SK-N-SH treated with all-trans-retinoic acid at 6 μM for 48 hours (cell line): Measurements from ENCODE around the gene CDA.

Experiments
- ATAC-seq: fragments of 200-7000 bp; cut with Tn5 transposase; 3 replicates; pipeline ENCODE4 v1.9.1; 2020; ENCODE audit warnings: mild to moderate bottlenecking, moderate library complexity
- ARNTL ChIP-seq: fragments of 450-650 bp; formaldehyde crosslinking; IDR thresholded peaks from 2 replicates; pipeline ENCODE4 v1.5.0; 2020; ENCODE audit warnings: low read depth, mild to moderate bottlenecking, moderate library complexity, borderline replicate concordance
- BACH2 ChIP-seq: fragments of 250-450 bp; sonication (Bioruptor Pico); IDR thresholded peaks from 2 replicates; pipeline ENCODE4 v1.9.0; 2021; ENCODE audit warnings: mild to moderate bottlenecking, borderline replicate concordance
- CSRNP3 ChIP-seq: fragments of 250-450 bp; sonication (Bioruptor Pico); IDR thresholded peaks from 2 replicates; pipeline ENCODE4 v1.5.1; 2021; ENCODE audit warnings: mild to moderate bottlenecking, moderate library complexity
- ESRRG ChIP-seq: fragments of 250-450 bp; sonication (Bioruptor Pico); IDR thresholded peaks from 2 replicates; pipeline ENCODE4 v1.6.1; 2021; ENCODE audit warnings: mild to moderate bottlenecking
- GLIS3 ChIP-seq: fragments of 250-450 bp; sonication (Bioruptor Pico); IDR thresholded peaks from 2 replicates; pipeline ENCODE4 v1.5.0; 2020; ENCODE audit warnings: mild to moderate bottlenecking, moderate library complexity
- ISL1 ChIP-seq: fragments of 250-450 bp; sonication (Bioruptor Pico); IDR thresholded peaks from 2 replicates; pipeline ENCODE4 v2.1.2; 2022; ENCODE audit warnings: mild to moderate bottlenecking, moderate library complexity
- OSR1 ChIP-seq: fragments of 250-450 bp; sonication (Bioruptor Pico); IDR thresholded peaks from 2 replicates; pipeline ENCODE4 v1.8.0; 2022; ENCODE audit warnings: moderate library complexity, mild to moderate bottlenecking, inconsistent platforms
- PATZ1 ChIP-seq: fragments of 250-450 bp; sonication (Bioruptor Pico); IDR thresholded peaks from 2 replicates; pipeline ENCODE4 v1.8.0; 2020; ENCODE audit warnings: mild to moderate bottlenecking, moderate library complexity, borderline replicate concordance
- RARB ChIP-seq: fragments of 250-450 bp; sonication (Bioruptor Pico); IDR thresholded peaks from 2 replicates; pipeline ENCODE4 v1.8.0; 2021; ENCODE audit warnings: mild to moderate bottlenecking, moderate library complexity
- SNAI2 ChIP-seq: fragments of 250-450 bp; sonication (Bioruptor Pico); IDR thresholded peaks from 2 replicates; pipeline ENCODE4 v1.5.0; 2020; ENCODE audit warnings: mild to moderate bottlenecking, moderate library complexity
- TCF4 ChIP-seq: fragments of 250-450 bp; sonication (Bioruptor Pico); IDR thresholded peaks from 2 replicates; pipeline ENCODE4 v1.8.0; 2021; ENCODE audit warnings: mild to moderate bottlenecking, moderate library complexity, borderline replicate concordance
- TOX ChIP-seq: fragments of 250-450 bp; sonication (Bioruptor Pico); IDR thresholded peaks from 2 replicates; pipeline ENCODE4 v1.8.0; 2021; ENCODE audit warnings: mild to moderate bottlenecking, moderate library complexity, borderline replicate concordance
- ZC3H10 ChIP-seq: fragments of 250-450 bp; sonication (Bioruptor Pico); IDR thresholded peaks from 2 replicates; pipeline ENCODE4 v1.5.1; 2021; ENCODE audit warnings: mild to moderate bottlenecking, moderate library complexity
- ZFP3 ChIP-seq: fragments of 250-450 bp; sonication (Bioruptor Pico); IDR thresholded peaks from 2 replicates; pipeline ENCODE4 v1.5.0; 2020; ENCODE audit warnings: mild to moderate bottlenecking, moderate library complexity
- ZNF565 ChIP-seq: fragments of 450-650 bp; formaldehyde crosslinking; conservative IDR thresholded peaks from 2 replicates; pipeline ENCODE4 v1.5.0; 2020; ENCODE audit warnings: low read depth, mild to moderate bottlenecking, moderate library complexity
- ZNF70 ChIP-seq: fragments of 450-650 bp; formaldehyde crosslinking; IDR thresholded peaks from 2 replicates; pipeline ENCODE4 v1.5.0; 2020; ENCODE audit warnings: mild to moderate bottlenecking, moderate library complexity
- ZNF8 ChIP-seq: fragments of 450-650 bp; formaldehyde crosslinking; IDR thresholded peaks from 2 replicates; pipeline ENCODE4 v1.5.0; 2020; ENCODE audit warnings: mild to moderate bottlenecking, moderate library complexity
- TF ChIP-seq, protein P1 (sequence below): fragments of 250-450 bp; sonication (Bioruptor Pico); IDR thresholded peaks from 2 replicates; pipeline ENCODE4 v1.5.0; 2020; ENCODE audit warnings: mild to moderate bottlenecking, moderate library complexity

Gene CDA

DNA sequence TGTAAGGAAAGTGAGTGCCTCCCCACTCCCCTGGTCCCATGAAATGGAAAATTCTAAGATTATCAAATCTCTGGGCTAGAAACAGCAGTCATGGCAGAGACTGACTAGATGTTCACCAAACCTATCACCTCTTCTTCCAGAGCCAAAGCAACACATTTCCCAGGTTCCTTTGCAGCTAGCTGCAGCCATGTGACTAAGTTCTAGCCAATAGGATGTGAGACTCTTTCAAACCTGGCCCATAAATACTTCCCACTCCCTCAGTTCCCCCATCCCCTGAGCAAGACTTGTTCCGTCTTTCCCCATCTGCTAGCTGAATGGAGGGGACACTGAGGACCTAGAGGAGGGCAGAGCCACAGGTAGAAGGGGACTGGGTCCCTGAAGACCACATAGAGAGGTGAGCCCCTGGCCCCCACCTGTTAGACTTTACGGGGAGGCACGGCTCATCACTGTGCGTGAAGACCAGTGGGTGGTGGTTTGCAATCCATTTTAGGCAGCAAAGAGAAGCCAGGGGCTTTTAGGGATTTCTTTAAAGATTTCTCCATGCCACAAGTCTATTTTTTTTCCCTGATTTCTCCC lies 19.3 kb upstream of the CDA start:
- no peak for ATAC-seq

GRCh38 chr1:20571427-20571826 lies 17.5 kb upstream of the CDA start:
- no peak for TF ChIP-seq OSR1 (CRISPR knock-in tag)
- TF ChIP-seq ZNF70 (CRISPR knock-in tag) = no peak
- TF ChIP-seq ISL1 (CRISPR knock-in tag) = no peak
- TF ChIP-seq ESRRG = no peak
- no peak for TF ChIP-seq RARB (CRISPR knock-in tag)
- no peak for TF ChIP-seq ZNF565 (CRISPR knock-in tag)
- no peak for TF ChIP-seq ZNF8 (CRISPR knock-in tag)
- TF ChIP-seq PATZ1 (CRISPR knock-in tag) = no peak
- TF ChIP-seq ARNTL (CRISPR knock-in tag) = no peak

More for the DNA sequence above, 19.3 kb upstream of the CDA start:
- no peak for TF ChIP-seq ESRRG
- no peak for TF ChIP-seq ARNTL (CRISPR knock-in tag)

DNA sequence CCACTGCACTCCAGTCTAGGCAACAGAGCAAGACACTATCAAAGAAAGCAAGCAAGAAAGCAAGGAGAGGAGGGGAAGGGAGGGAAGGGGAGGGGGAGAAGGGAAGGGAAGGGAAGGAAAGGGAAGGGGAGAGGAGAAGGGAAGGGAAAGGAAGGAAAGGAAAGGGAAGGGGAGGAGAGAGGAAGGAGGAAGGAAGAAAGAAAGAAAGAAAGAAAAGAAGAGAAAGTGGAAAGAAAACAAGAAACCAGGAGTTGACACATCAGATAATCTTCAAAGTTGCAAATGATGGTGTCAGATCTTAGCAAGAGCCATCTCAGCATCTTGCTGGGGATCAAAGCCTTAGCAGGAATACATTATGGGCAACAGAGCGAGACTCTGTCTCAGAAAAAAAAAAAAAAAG lies 14.9 kb upstream of the CDA start:
- TF ChIP-seq BACH2 (no peak), ZFP3 (no peak)
- ATAC-seq = no peak

More at GRCh38 chr1:20571427-20571826, 17.5 kb upstream of the CDA start:
- ATAC-seq = no peak

GRCh38 chr1:20574686-20575540 lies 14.0 kb upstream of the CDA start:
- TF ChIP-seq ZC3H10 (CRISPR knock-in tag) (no peak), BACH2 (no peak), OSR1 (CRISPR knock-in tag) (no peak), ZNF70 (CRISPR knock-in tag) (no peak), SNAI2 (no peak), RARB (CRISPR knock-in tag) (no peak)
- peak; percentile 97 for ATAC-seq

- peak; percentile 17 for ATAC-seq
- TF ChIP-seq TOX = no peak
- TF ChIP-seq CSRNP3 (CRISPR knock-in tag) = no peak
- TF ChIP-seq ZNF8 (CRISPR knock-in tag) = no peak
- TF ChIP-seq, protein P1, sequence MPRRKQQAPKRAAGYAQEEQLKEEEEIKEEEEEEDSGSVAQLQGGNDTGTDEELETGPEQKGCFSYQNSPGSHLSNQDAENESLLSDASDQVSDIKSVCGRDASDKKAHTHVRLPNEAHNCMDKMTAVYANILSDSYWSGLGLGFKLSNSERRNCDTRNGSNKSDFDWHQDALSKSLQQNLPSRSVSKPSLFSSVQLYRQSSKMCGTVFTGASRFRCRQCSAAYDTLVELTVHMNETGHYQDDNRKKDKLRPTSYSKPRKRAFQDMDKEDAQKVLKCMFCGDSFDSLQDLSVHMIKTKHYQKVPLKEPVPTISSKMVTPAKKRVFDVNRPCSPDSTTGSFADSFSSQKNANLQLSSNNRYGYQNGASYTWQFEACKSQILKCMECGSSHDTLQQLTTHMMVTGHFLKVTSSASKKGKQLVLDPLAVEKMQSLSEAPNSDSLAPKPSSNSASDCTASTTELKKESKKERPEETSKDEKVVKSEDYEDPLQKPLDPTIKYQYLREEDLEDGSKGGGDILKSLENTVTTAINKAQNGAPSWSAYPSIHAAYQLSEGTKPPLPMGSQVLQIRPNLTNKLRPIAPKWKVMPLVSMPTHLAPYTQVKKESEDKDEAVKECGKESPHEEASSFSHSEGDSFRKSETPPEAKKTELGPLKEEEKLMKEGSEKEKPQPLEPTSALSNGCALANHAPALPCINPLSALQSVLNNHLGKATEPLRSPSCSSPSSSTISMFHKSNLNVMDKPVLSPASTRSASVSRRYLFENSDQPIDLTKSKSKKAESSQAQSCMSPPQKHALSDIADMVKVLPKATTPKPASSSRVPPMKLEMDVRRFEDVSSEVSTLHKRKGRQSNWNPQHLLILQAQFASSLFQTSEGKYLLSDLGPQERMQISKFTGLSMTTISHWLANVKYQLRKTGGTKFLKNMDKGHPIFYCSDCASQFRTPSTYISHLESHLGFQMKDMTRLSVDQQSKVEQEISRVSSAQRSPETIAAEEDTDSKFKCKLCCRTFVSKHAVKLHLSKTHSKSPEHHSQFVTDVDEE (CRISPR knock-in tag) = no peak
Measured at GRCh38 chr1:20575541-20576336, 13.2 kb upstream of the CDA start.

- no peak for ATAC-seq
- TF ChIP-seq GLIS3 (CRISPR knock-in tag) = no peak
- TF ChIP-seq ZNF8 (CRISPR knock-in tag) = no peak
- TF ChIP-seq ZFP3 = no peak
- no peak for TF ChIP-seq TCF4 (CRISPR knock-in tag)
Measured at GRCh38 chr1:20578062-20578461, 10.8 kb upstream of the CDA start.
